Neural cell (in vitro differentiated cells): ENCODE results near the gene SDCBP2. TPM values are rescaled to one million over a fixed set of nuclear protein-coding genes. Genes with fewer than 3 reads are reported as not detected.

Experiments used
- H2AFZ ChIP-seq: fragments of 200-600, 300-800 bp; sonication (generic), shearing (Covaris generic); 2 replicates; pipeline ENCODE4 v1.6.0; 2014; ENCODE audit warnings: low read depth, mild to moderate bottlenecking, antibody characterized with exemption, low read length, moderate library complexity
- H3F3A ChIP-seq: fragments of 200-600 bp; shearing (Covaris generic); 2 replicates; pipeline ENCODE4 v1.6.1; 2016; ENCODE audit warnings: mild to moderate bottlenecking, moderate library complexity, mixed read lengths, antibody characterized with exemption, low read length; ENCODE audit not compliant: insufficient read depth, poor library complexity, severe bottlenecking
- H3K27ac ChIP-seq: fragments of 200-600, 300-800 bp; sonication (generic), shearing (Covaris generic); 2 replicates; pipeline ENCODE4 v1.5.1; 2014; ENCODE audit warnings: mild to moderate bottlenecking, low read length, moderate library complexity
- H3K27me3 ChIP-seq: fragments of 300-800, 200-600 bp; sonication (generic), shearing (Covaris generic); 2 replicates; pipeline ENCODE4 v1.6.0; 2014; ENCODE audit warnings: mild to moderate bottlenecking, low read depth, low read length, moderate library complexity; ENCODE audit not compliant: insufficient read depth
- H3K36me3 ChIP-seq: fragments of 300-800, 200-600 bp; sonication (generic), shearing (Covaris generic); 2 replicates; pipeline ENCODE4 v1.5.1; 2014; ENCODE audit warnings: mild to moderate bottlenecking, antibody characterized with exemption, low read length, moderate library complexity; ENCODE audit not compliant: insufficient read depth
- H3K4me2 ChIP-seq: fragments of 300-800, 200-600 bp; sonication (generic), shearing (Covaris generic); 2 replicates; pipeline ENCODE4 v1.6.0; 2014; ENCODE audit warnings: mild to moderate bottlenecking, low read length
- H3K4me3 ChIP-seq: fragments of 300-800, 200-600 bp; sonication (generic), shearing (Covaris generic); 2 replicates; pipeline ENCODE4 v1.5.1; 2014; ENCODE audit warnings: mild to moderate bottlenecking, low read length, moderate library complexity
- H3K79me2 ChIP-seq: fragments of 200-600 bp; shearing (Covaris generic); replicated peaks from 2 replicates; pipeline ENCODE4 v1.6.0; 2014; ENCODE audit warnings: mild to moderate bottlenecking, low read length, moderate library complexity; ENCODE audit not compliant: insufficient read depth
- H3K9ac ChIP-seq: fragments of 300-800, 200-600 bp; sonication (generic), shearing (Covaris generic); 2 replicates; pipeline ENCODE4 v1.6.1; 2016; ENCODE audit warnings: mild to moderate bottlenecking, low read length, mixed read lengths
- H3K9me2 ChIP-seq: fragments of 200-600 bp; shearing (Covaris generic); 2 replicates; pipeline ENCODE4 v1.6.1; 2016; ENCODE audit warnings: mild to moderate bottlenecking, low read length, mixed read lengths; ENCODE audit not compliant: insufficient read depth
- H3K9me3 ChIP-seq: fragments of 200-600, 300-800 bp; sonication (generic), shearing (Covaris generic); 2 replicates; pipeline ENCODE4 v1.6.1; 2016; ENCODE audit warnings: mild to moderate bottlenecking, mixed run types, low read length, moderate library complexity, mixed read lengths
- H4K20me1 ChIP-seq: fragments of 200-600 bp; shearing (Covaris generic); 2 replicates; pipeline ENCODE4 v1.6.1; 2016; ENCODE audit warnings: mild to moderate bottlenecking, mixed run types; ENCODE audit not compliant: insufficient read depth
- EP300 ChIP-seq: fragments of 450-650 bp; conservative IDR thresholded peaks from 2 replicates; pipeline ENCODE4 v1.6.1; 2014; ENCODE audit warnings: antibody characterized with exemption, mild to moderate bottlenecking, moderate library complexity; ENCODE audit not compliant: poor library complexity, severe bottlenecking
- EZH2 ChIP-seq: fragments of 200-600, 300-800 bp; shearing (Covaris generic), sonication (generic); IDR thresholded peaks from 2 replicates; pipeline ENCODE4 v1.6.1; 2014; ENCODE audit warnings: antibody characterized with exemption, low read length, borderline replicate concordance, mild to moderate bottlenecking; ENCODE audit not compliant: insufficient read depth, poor library complexity, severe bottlenecking
- MXI1 ChIP-seq: fragments of 450-650 bp; conservative IDR thresholded peaks from 2 replicates; pipeline ENCODE4 v1.6.1; 2014; ENCODE audit warnings: antibody characterized with exemption, mild to moderate bottlenecking; ENCODE audit not compliant: poor library complexity, severe bottlenecking
- POLR2AphosphoS5 ChIP-seq: IDR thresholded peaks from 2 replicates; pipeline ENCODE4 v1.6.1; 2012
- RAD21 ChIP-seq: fragments of 450-650 bp; conservative IDR thresholded peaks from 2 replicates; pipeline ENCODE4 v1.6.1; 2014; ENCODE audit warnings: antibody characterized with exemption, mild to moderate bottlenecking, moderate library complexity
- SMC3 ChIP-seq: fragments of 450-650 bp; conservative IDR thresholded peaks from 2 replicates; pipeline ENCODE4 v1.6.1; 2014; ENCODE audit warnings: antibody characterized with exemption, mild to moderate bottlenecking, moderate library complexity; ENCODE audit not compliant: poor library complexity
- TAF1 ChIP-seq: IDR thresholded peaks from 2 replicates; pipeline ENCODE4 v1.6.1; 2012; ENCODE audit warnings: low read depth
- polyA plus RNA-seq: library from polyadenylated mRNA; depleted of rRNA; stranded (reverse); fragments of >200 nt; gene quantifications from 2 replicates; pipeline ENCODE4 v1.2.3, GENCODE V29; 2014
- TF ChIP-seq, protein P1 (sequence below): IDR thresholded peaks from 2 replicates; pipeline ENCODE4 v1.6.1; 2012; ENCODE audit warnings: borderline replicate concordance
- TF ChIP-seq, protein P2 (sequence below): fragments of 450-650 bp; IDR thresholded peaks from 2 replicates; pipeline ENCODE4 v1.5.1; 2014; ENCODE audit warnings: antibody characterized with exemption, mild to moderate bottlenecking, moderate library complexity; ENCODE audit not compliant: poor library complexity, severe bottlenecking

Gene SDCBP2
- polyA plus RNA-seq, 1 donor from 2014 or later = 5.2 TPM

DNA sequence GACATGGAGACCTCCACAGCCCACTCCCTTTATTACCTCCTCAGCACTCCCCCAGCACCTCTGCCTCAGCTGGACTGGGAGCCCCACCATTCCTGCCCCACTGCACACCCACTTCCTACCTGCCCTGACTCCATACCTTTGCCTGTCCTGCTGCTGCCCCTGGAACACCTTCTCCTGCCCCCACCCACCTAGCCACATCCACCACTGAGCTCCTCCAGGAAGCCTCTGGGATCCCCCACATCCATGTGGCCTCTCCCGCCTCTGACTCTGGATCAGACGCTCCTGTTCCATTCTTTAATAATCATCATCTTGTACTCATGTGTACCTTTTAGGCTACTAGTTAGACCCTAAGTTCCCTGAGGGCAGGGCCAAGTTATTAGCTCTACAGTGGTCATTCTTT lies 2.2 kb upstream of the SDCBP2 start:
- H4K20me1 ChIP-seq = no peaks in the 10 kb centered on the region
- H3K4me2 ChIP-seq = no peak overlapping the region
- TF ChIP-seq TAF1 = no peak
- TF ChIP-seq POLR2AphosphoS5 = no peak
- TF ChIP-seq, protein P1, sequence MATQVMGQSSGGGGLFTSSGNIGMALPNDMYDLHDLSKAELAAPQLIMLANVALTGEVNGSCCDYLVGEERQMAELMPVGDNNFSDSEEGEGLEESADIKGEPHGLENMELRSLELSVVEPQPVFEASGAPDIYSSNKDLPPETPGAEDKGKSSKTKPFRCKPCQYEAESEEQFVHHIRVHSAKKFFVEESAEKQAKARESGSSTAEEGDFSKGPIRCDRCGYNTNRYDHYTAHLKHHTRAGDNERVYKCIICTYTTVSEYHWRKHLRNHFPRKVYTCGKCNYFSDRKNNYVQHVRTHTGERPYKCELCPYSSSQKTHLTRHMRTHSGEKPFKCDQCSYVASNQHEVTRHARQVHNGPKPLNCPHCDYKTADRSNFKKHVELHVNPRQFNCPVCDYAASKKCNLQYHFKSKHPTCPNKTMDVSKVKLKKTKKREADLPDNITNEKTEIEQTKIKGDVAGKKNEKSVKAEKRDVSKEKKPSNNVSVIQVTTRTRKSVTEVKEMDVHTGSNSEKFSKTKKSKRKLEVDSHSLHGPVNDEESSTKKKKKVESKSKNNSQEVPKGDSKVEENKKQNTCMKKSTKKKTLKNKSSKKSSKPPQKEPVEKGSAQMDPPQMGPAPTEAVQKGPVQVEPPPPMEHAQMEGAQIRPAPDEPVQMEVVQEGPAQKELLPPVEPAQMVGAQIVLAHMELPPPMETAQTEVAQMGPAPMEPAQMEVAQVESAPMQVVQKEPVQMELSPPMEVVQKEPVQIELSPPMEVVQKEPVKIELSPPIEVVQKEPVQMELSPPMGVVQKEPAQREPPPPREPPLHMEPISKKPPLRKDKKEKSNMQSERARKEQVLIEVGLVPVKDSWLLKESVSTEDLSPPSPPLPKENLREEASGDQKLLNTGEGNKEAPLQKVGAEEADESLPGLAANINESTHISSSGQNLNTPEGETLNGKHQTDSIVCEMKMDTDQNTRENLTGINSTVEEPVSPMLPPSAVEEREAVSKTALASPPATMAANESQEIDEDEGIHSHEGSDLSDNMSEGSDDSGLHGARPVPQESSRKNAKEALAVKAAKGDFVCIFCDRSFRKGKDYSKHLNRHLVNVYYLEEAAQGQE = no peak
- no peak for TF ChIP-seq SMC3
- no peak for TF ChIP-seq EZH2
- no peak for TF ChIP-seq RAD21
- TF ChIP-seq EP300 = no peak
- TF ChIP-seq, protein P2, sequence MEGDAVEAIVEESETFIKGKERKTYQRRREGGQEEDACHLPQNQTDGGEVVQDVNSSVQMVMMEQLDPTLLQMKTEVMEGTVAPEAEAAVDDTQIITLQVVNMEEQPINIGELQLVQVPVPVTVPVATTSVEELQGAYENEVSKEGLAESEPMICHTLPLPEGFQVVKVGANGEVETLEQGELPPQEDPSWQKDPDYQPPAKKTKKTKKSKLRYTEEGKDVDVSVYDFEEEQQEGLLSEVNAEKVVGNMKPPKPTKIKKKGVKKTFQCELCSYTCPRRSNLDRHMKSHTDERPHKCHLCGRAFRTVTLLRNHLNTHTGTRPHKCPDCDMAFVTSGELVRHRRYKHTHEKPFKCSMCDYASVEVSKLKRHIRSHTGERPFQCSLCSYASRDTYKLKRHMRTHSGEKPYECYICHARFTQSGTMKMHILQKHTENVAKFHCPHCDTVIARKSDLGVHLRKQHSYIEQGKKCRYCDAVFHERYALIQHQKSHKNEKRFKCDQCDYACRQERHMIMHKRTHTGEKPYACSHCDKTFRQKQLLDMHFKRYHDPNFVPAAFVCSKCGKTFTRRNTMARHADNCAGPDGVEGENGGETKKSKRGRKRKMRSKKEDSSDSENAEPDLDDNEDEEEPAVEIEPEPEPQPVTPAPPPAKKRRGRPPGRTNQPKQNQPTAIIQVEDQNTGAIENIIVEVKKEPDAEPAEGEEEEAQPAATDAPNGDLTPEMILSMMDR = no peak
- no peak overlapping the region for H2AFZ ChIP-seq
- no peak overlapping the region for H3K9ac ChIP-seq
- H3F3A ChIP-seq = no peaks in the 10 kb centered on the region
- H3K9me3 ChIP-seq = no peaks in the 10 kb centered on the region
- H3K4me3 ChIP-seq = no peak overlapping the region
- no peaks in the 10 kb centered on the region for H3K36me3 ChIP-seq
- no peaks in the 10 kb centered on the region for H3K9me2 ChIP-seq
- H3K27me3 ChIP-seq = no peaks in the 10 kb centered on the region
- H3K27ac ChIP-seq = no peak overlapping the region
- H3K79me2 ChIP-seq = peaks cover 17% of the 10 kb centered on the region

DNA sequence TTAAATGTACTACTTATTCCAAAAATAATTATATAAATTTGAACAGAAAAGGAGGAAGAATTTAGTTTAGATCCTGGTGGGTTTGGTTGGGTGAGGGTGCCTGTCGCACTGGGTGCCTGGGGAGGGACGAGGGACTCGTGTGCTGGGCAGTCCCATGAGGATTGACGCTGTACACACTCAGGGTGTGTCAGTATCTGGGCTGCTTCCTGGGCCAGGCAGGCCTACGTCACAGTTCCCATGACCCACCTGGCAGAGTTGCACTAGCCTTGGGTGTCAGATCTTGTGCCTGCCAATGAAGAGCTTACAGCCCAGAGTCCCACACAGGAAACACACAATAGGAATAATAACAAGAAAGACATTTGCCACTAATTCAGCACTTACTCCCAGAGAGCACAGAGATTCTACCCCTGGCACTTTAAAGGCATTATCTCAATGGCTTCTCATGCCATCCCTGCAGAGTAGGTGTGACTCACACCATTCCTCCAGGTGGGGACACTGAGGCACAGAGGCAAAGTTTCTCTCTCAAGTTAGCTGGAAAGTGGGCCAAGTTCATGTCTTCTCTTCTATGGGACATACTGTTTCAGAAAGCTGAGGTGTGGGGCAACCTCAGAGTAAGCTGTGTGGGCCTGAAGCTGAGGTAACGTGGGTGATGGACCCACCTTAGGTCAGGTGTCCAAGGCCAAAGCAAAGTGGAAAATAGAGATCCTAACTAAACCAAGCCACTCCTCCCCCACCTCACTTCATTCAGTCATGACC lies 1.3 kb upstream of the SDCBP2 start:
- no peak for TF ChIP-seq RAD21
- TF ChIP-seq, protein P2 = no peak
- TF ChIP-seq, protein P1 = no peak
- TF ChIP-seq EZH2 = no peak
- TF ChIP-seq MXI1 = no peak
- TF ChIP-seq EP300 = no peak
- Histone ChIP-seq H3K9me2 (no peaks in the 10 kb centered on the region), H3F3A (no peaks in the 10 kb centered on the region), H3K9me3 (no peaks in the 10 kb centered on the region), H3K27me3 (no peaks in the 10 kb centered on the region), H4K20me1 (no peaks in the 10 kb centered on the region), H3K27ac (no peak overlapping the region), H3K36me3 (no peaks in the 10 kb centered on the region), H3K4me3 (no peak overlapping the region), H2AFZ (no peak overlapping the region), H3K4me2 (no peak overlapping the region), H3K79me2 (peaks cover 22% of the 10 kb centered on the region), H3K9ac (no peak overlapping the region)
